Measurements from ENCODE around the gene PHLDB1. TPM values are rescaled to one million over a fixed set of nuclear protein-coding genes. Genes with fewer than 3 reads are reported as not detected.

Gene PHLDB1
- polyA plus RNA-seq, 1 donor (not counting 4 experiments of a cell fraction or from before 2014, with no cell fraction given): 35.0 TPM

GRCh38 chr11:118666371-118666770 is 59.0 kb downstream of the PHLDB1 start:
- Histone ChIP-seq H2AFZ (ENCODE audit: control insufficient read depth, low read length) (no peak overlapping the region), H3K4me2 (ENCODE audit: control insufficient read depth, extremely low read depth, insufficient read depth, low read depth, low read length) (no peak overlapping the region), H3K27ac (ENCODE audit: control insufficient read depth, insufficient read depth, low read length) (no peak overlapping the region), H3K4me1 (ENCODE audit: control insufficient read depth, extremely low read depth, insufficient read depth, low read length) (peaks cover 2% of the 10 kb centered on the region), H3K9me1 (ENCODE audit: control insufficient read depth, extremely low read depth, insufficient read depth, low read length) (no peaks in the 10 kb centered on the region), H3K4me3 (ENCODE audit: control insufficient read depth in 2 of 3, extremely low read depth in 1 of 3, insufficient read depth in 2 of 3, low read depth in 1 of 3, low read length in 3 of 3) (no peak overlapping the region), H3K79me2 (ENCODE audit: control insufficient read depth, insufficient read depth, low read length) (no peaks in the 10 kb centered on the region), H3K36me3 (ENCODE audit: control insufficient read depth in 2 of 2, extremely low read depth in 1 of 2, insufficient read depth in 2 of 2, low read length in 2 of 2) (no peaks in the 10 kb centered on the region), H4K20me1 (ENCODE audit: control insufficient read depth, extremely low read depth, insufficient read depth, low read length) (no peaks in the 10 kb centered on the region), H3K9me3 (ENCODE audit: control insufficient read depth, low read depth, low read length) (no peaks in the 10 kb centered on the region), H3K27me3 (ENCODE audit: control insufficient read depth, extremely low read depth, insufficient read depth, low read length) (no peaks in the 10 kb centered on the region), H3K9ac (ENCODE audit: control insufficient read depth, extremely low read depth, insufficient read depth, low read length) (no peak overlapping the region)
- FAIRE-seq: no peak
- no peak for DNase-seq (ENCODE audit: low read depth, low spot score)
- TF ChIP-seq EZH2 (IDR thresholded peaks at IDR 0.05; ENCODE audit: low read length): no peak
- TF ChIP-seq, protein P1, sequence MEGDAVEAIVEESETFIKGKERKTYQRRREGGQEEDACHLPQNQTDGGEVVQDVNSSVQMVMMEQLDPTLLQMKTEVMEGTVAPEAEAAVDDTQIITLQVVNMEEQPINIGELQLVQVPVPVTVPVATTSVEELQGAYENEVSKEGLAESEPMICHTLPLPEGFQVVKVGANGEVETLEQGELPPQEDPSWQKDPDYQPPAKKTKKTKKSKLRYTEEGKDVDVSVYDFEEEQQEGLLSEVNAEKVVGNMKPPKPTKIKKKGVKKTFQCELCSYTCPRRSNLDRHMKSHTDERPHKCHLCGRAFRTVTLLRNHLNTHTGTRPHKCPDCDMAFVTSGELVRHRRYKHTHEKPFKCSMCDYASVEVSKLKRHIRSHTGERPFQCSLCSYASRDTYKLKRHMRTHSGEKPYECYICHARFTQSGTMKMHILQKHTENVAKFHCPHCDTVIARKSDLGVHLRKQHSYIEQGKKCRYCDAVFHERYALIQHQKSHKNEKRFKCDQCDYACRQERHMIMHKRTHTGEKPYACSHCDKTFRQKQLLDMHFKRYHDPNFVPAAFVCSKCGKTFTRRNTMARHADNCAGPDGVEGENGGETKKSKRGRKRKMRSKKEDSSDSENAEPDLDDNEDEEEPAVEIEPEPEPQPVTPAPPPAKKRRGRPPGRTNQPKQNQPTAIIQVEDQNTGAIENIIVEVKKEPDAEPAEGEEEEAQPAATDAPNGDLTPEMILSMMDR (optimal IDR thresholded peaks at IDR 0.05 in 1 of 3, IDR thresholded peaks at IDR 0.05 in 1 of 3, conservative IDR thresholded peaks at IDR 0.05 in 1 of 3; ENCODE audit: extremely low read depth in 1 of 3, insufficient read depth in 2 of 3, low read length in 3 of 3): no peak
- dilution Hi-C loops (cut with MboI; ENCODE audit: extremely low pct_ligation_motif_present, low sequenced_read_pairs): no loop called here

GRCh38 chr11:118670063-118670462 is 62.6 kb downstream of the PHLDB1 start:
- FAIRE-seq: no peak
- Histone ChIP-seq H4K20me1 (ENCODE audit: control insufficient read depth, extremely low read depth, insufficient read depth, low read length) (no peaks in the 10 kb centered on the region), H3K4me1 (ENCODE audit: control insufficient read depth, extremely low read depth, insufficient read depth, low read length) (no peaks in the 10 kb centered on the region), H3K4me3 (ENCODE audit: control insufficient read depth in 2 of 3, extremely low read depth in 1 of 3, insufficient read depth in 2 of 3, low read depth in 1 of 3, low read length in 3 of 3) (no peak overlapping the region), H3K9ac (ENCODE audit: control insufficient read depth, extremely low read depth, insufficient read depth, low read length) (no peak overlapping the region), H3K36me3 (ENCODE audit: control insufficient read depth in 2 of 2, extremely low read depth in 1 of 2, insufficient read depth in 2 of 2, low read length in 2 of 2) (no peaks in the 10 kb centered on the region), H3K4me2 (ENCODE audit: control insufficient read depth, extremely low read depth, insufficient read depth, low read depth, low read length) (no peak overlapping the region), H3K9me1 (ENCODE audit: control insufficient read depth, extremely low read depth, insufficient read depth, low read length) (no peaks in the 10 kb centered on the region), H3K79me2 (ENCODE audit: control insufficient read depth, insufficient read depth, low read length) (no peaks in the 10 kb centered on the region), H3K27ac (ENCODE audit: control insufficient read depth, insufficient read depth, low read length) (no peak overlapping the region), H3K27me3 (ENCODE audit: control insufficient read depth, extremely low read depth, insufficient read depth, low read length) (no peaks in the 10 kb centered on the region), H3K9me3 (ENCODE audit: control insufficient read depth, low read depth, low read length) (no peaks in the 10 kb centered on the region), H2AFZ (ENCODE audit: control insufficient read depth, low read length) (no peak overlapping the region)
- dilution Hi-C loops (cut with MboI; ENCODE audit: extremely low pct_ligation_motif_present, low sequenced_read_pairs): no loop called here
- DNase-seq (ENCODE audit: low read depth, low spot score): no peak
- TF ChIP-seq, protein P1 (optimal IDR thresholded peaks at IDR 0.05 in 1 of 3, IDR thresholded peaks at IDR 0.05 in 1 of 3, conservative IDR thresholded peaks at IDR 0.05 in 1 of 3; ENCODE audit: extremely low read depth in 1 of 3, insufficient read depth in 2 of 3, low read length in 3 of 3): no peak
- no peak for TF ChIP-seq EZH2 (IDR thresholded peaks at IDR 0.05; ENCODE audit: low read length)

Measured in keratinocyte (primary cell).